EH (cell line): Measurements from ENCODE around the gene RRP8.

Experiments
- DNase-seq: peaks from one replicate; pipeline ENCODE4 v3.0.0-alpha.2; 2015; ENCODE audit warnings: low read depth

Gene RRP8

GRCh38 chr11:6599881-6600390 is 3.5 kb downstream of the RRP8 start:
- DNase-seq, result no peak

GRCh38 chr11:6599449-6599848 is 4.0 kb downstream of the RRP8 start:
- DNase-seq, result no peak

- DNase-seq, result no peak
These were observed 4.9 kb downstream of the RRP8 start for GRCh38 chr11:6598555-6598954.

GRCh38 chr11:6596239-6596877 is 7.1 kb downstream of the RRP8 start:
- no peak for DNase-seq

GRCh38 chr11:6594142-6594768 is 9.2 kb downstream of the RRP8 start:
- no peak for DNase-seq

- DNase-seq, result peak; percentile 21
These were observed 15.4 kb downstream of the RRP8 start for GRCh38 chr11:6588018-6588417.

GRCh38 chr11:6587360-6587953 is 16.0 kb downstream of the RRP8 start:
- DNase-seq, result no peak

GRCh38 chr11:6586434-6587359 is 16.7 kb downstream of the RRP8 start:
- DNase-seq, result no peak

GRCh38 chr11:6584528-6584927 is 18.9 kb downstream of the RRP8 start:
- DNase-seq, result no peak

GRCh38 chr11:6583584-6583983 is 19.8 kb downstream of the RRP8 start:
- no peak for DNase-seq

- DNase-seq, result no peak
These were observed 23.7 kb downstream of the RRP8 start for GRCh38 chr11:6579681-6580080.

- no peak for DNase-seq
These were observed 25.3 kb downstream of the RRP8 start for GRCh38 chr11:6578134-6578533.

GRCh38 chr11:6576471-6577373 is 26.7 kb downstream of the RRP8 start:
- DNase-seq, result peak; percentile 89

- no peak for DNase-seq
These were observed 28.4 kb downstream of the RRP8 start for GRCh38 chr11:6574816-6575715.

- DNase-seq, result peak; percentile 87
These were observed 31.2 kb downstream of the RRP8 start for GRCh38 chr11:6572215-6572614.

- DNase-seq, result no peak
These were observed 31.9 kb downstream of the RRP8 start for GRCh38 chr11:6571434-6572008.

- DNase-seq, result no peak
These were observed 32.6 kb downstream of the RRP8 start for GRCh38 chr11:6570691-6571427.

- no peak for DNase-seq
These were observed 33.7 kb downstream of the RRP8 start for GRCh38 chr11:6569706-6570105.
